ENCODE data around the gene SPG7. TPM values are rescaled to one million over a fixed set of nuclear protein-coding genes. Genes with fewer than 3 reads are reported as not detected.
A peak's percentile ranks its signal among the peaks of the same experiment; 100 is the strongest.

The SPG7 gene
- polyA plus RNA-seq, 1 donor = 135 TPM

DNA sequence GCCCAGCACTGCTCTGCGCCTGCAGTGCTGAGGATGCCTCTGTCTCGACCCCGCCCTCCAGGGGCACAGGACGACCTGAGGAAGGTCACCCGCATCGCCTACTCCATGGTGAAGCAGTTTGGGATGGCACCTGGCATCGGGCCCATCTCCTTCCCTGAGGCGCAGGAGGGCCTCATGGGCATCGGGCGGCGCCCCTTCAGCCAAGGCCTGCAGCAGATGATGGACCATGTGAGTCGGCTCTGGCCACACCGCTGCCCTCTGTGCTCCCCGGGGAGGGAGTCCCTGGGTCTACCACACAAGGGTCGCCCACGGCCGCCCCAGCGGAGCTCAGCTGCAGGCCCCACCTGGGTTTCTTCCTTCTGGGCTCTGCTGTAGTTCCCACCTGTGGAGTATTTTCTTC lies 45.5 kb downstream of the SPG7 start:
- Histone ChIP-seq H3K9me3 (ENCODE audit: control insufficient read depth, low read depth, low read length) (no peaks in the 10 kb centered on the region), H3K4me1 (ENCODE audit: control insufficient read depth, insufficient read depth, low read length) (no peaks in the 10 kb centered on the region), H3K27ac (ENCODE audit: low read length) (no peak overlapping the region), H3K4me3 (ENCODE audit: low read length) (no peak overlapping the region), H3K27me3 (ENCODE audit: control insufficient read depth, insufficient read depth, low read length) (no peaks in the 10 kb centered on the region), H3K36me3 (ENCODE audit: control insufficient read depth, insufficient read depth, low read length) (peaks cover 87% of the 10 kb centered on the region)
- no peak for DNase-seq
- WGBS (ENCODE audit: insufficient coverage, low lambda C conversion rate) = no CpG with 5 or more reads among the region's 18 CpGs

DNA sequence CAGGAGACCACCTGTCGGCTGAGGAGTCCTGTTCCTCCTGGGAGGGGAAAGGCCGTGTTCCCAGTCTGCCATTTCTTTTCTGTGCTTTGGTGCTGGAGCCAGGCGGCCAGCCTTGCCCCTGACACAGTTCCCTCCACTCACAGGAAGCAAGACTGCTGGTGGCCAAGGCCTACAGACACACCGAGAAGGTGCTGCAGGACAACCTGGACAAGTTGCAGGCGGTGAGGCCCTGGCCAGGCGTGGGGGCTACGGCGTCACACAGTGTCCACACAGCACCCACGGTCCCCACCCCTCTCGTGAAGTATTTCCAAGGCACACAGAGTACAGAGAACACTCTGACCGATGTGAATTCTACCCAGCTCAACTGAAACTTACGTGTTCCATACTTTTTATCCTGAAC lies 46.1 kb downstream of the SPG7 start:
- H3K27ac ChIP-seq (ENCODE audit: low read length) = no peak overlapping the region

GRCh38 chr16:89555265-89555664 lies 47.1 kb downstream of the SPG7 start:
- H3K27ac ChIP-seq (ENCODE audit: low read length) = no peak overlapping the region
- peaks cover 4% of the 10 kb centered on the region for H3K4me1 ChIP-seq (ENCODE audit: control insufficient read depth, insufficient read depth, low read length)
- H3K27me3 ChIP-seq (ENCODE audit: control insufficient read depth, insufficient read depth, low read length) = no peaks in the 10 kb centered on the region
- DNase-seq = no peak
- no CpG with 5 or more reads among the region's 16 CpGs for WGBS (ENCODE audit: insufficient coverage, low lambda C conversion rate)
- H3K36me3 ChIP-seq (ENCODE audit: control insufficient read depth, insufficient read depth, low read length) = peaks cover 72% of the 10 kb centered on the region
- H3K9me3 ChIP-seq (ENCODE audit: control insufficient read depth, low read depth, low read length) = no peaks in the 10 kb centered on the region
- no peak overlapping the region for H3K4me3 ChIP-seq (ENCODE audit: low read length)

More for the DNA sequence above, 46.1 kb downstream of the SPG7 start:
- Histone ChIP-seq H3K4me1 (ENCODE audit: control insufficient read depth, insufficient read depth, low read length) (no peaks in the 10 kb centered on the region), H3K4me3 (ENCODE audit: low read length) (no peak overlapping the region), H3K36me3 (ENCODE audit: control insufficient read depth, insufficient read depth, low read length) (peaks cover 81% of the 10 kb centered on the region), H3K9me3 (ENCODE audit: control insufficient read depth, low read depth, low read length) (no peaks in the 10 kb centered on the region), H3K27me3 (ENCODE audit: control insufficient read depth, insufficient read depth, low read length) (no peaks in the 10 kb centered on the region)
- 92% methylated on average over 2 of the region's 12 CpGs for WGBS (ENCODE audit: insufficient coverage, low lambda C conversion rate)
- no peak for DNase-seq

GRCh38 chr16:89555780-89556179 lies 47.6 kb downstream of the SPG7 start:
- Histone ChIP-seq H3K4me3 (ENCODE audit: low read length) (no peak overlapping the region), H3K27ac (ENCODE audit: low read length) (no peak overlapping the region), H3K4me1 (ENCODE audit: control insufficient read depth, insufficient read depth, low read length) (peaks cover 4% of the 10 kb centered on the region), H3K27me3 (ENCODE audit: control insufficient read depth, insufficient read depth, low read length) (no peaks in the 10 kb centered on the region), H3K9me3 (ENCODE audit: control insufficient read depth, low read depth, low read length) (no peaks in the 10 kb centered on the region), H3K36me3 (ENCODE audit: control insufficient read depth, insufficient read depth, low read length) (peaks cover 67% of the 10 kb centered on the region)
- no CpG with 5 or more reads among the region's 13 CpGs for WGBS (ENCODE audit: insufficient coverage, low lambda C conversion rate)
- no peak for DNase-seq

DNA sequence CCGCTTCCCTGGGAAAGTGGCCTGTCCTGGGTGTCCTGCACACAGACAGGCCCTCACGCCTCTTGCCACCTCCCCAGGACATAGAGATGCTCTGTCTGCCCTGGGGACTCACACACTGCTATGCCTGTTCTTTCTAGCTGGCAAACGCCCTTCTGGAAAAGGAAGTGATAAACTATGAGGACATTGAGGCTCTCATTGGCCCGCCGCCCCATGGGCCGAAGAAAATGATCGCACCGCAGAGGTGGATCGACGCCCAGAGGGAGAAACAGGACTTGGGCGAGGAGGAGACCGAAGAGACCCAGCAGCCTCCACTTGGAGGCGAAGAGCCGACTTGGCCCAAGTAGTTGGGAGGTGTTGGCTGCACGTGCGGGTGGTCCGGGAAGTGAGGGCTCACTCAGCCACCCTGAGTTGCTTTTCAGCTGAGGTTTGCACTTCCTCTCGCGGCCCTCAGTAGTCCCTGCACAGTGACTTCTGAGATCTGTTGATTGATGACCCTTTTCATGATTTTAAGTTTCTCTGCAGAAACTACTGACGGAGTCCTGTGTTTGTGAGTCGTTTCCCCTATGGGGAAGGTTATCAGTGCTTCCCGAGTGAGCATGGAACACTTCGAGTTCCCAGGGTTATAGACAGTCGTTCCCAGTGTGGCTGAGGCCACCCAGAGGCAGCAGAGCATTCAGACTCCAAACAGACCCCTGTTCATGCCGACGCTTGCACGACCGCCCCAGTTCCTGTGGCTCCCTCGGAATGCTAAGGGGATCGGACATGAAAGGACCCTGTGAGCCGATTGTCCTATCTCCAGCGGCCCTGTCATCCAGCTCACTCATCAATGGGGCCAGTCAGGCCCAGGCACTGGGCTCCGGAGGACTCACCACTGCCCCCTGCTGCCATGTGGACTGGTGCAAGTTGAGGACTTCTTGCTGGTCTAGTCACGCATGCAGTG lies 48.8 kb downstream of the SPG7 start:
- Histone ChIP-seq H3K27ac (ENCODE audit: low read length) (no peak overlapping the region), H3K36me3 (ENCODE audit: control insufficient read depth, insufficient read depth, low read length) (peaks cover 66% of the 10 kb centered on the region)

DNA sequence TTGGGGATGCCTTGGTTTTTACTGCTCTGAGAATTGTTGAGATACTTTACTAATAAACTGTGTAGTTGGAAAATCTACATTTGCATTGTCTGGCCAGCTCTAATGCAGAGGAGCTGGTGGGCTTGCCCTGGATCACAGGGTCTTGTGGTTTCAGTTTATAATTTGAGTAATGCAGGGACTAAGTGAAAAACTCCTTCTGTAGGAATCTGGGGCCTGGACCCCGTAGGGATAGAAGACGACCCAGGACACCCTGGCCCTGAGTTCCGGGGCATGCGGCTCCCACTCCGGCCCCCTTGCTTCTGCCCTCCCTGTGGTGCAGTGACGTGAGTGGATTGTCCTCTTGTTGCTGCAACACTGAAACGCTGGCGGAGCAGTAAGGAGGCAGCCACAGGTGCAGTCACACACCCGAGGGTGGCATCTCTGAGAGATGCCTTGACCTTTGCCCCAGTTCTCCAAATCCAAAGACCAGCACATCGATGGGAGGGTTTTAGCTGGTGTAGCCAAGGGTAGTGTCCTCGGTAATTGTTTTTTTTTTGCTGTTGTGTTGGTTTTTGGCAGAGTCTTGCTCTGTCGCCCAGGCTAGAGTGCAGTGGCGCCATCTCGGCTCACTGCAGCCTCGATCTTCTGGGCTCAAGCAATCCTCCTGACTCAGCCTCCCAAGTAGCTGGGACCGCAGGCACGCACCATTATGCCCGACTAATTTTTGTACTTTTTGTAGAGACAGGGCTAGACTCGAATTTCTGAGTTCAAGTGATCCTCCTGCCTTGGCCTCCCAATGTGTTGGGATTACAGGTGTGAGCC lies 49.7 kb downstream of the SPG7 start:
- no peak overlapping the region for H3K27ac ChIP-seq (ENCODE audit: low read length)
- H3K36me3 ChIP-seq (ENCODE audit: control insufficient read depth, insufficient read depth, low read length) = peaks cover 66% of the 10 kb centered on the region
- DNase-seq = no peak
- H3K4me1 ChIP-seq (ENCODE audit: control insufficient read depth, insufficient read depth, low read length) = peaks cover 12% of the 10 kb centered on the region
- H3K27me3 ChIP-seq (ENCODE audit: control insufficient read depth, insufficient read depth, low read length) = no peaks in the 10 kb centered on the region
- peaks cover 2% of the 10 kb centered on the region for H3K9me3 ChIP-seq (ENCODE audit: control insufficient read depth, low read depth, low read length)
- 100% methylated on average over 3 of the region's 19 CpGs for WGBS (ENCODE audit: insufficient coverage, low lambda C conversion rate)
- H3K4me3 ChIP-seq (ENCODE audit: low read length) = no peak overlapping the region

More for the DNA sequence above, 48.8 kb downstream of the SPG7 start:
- Histone ChIP-seq H3K4me1 (ENCODE audit: control insufficient read depth, insufficient read depth, low read length) (peaks cover 4% of the 10 kb centered on the region), H3K27me3 (ENCODE audit: control insufficient read depth, insufficient read depth, low read length) (no peaks in the 10 kb centered on the region), H3K9me3 (ENCODE audit: control insufficient read depth, low read depth, low read length) (no peaks in the 10 kb centered on the region), H3K4me3 (ENCODE audit: low read length) (no peak overlapping the region)
- peak; percentile 67 to 73 for DNase-seq
- no CpG with 5 or more reads among the region's 34 CpGs for WGBS (ENCODE audit: insufficient coverage, low lambda C conversion rate)

- peaks cover 3% of the 10 kb centered on the region for H3K9me3 ChIP-seq (ENCODE audit: control insufficient read depth, low read depth, low read length)
- H3K4me1 ChIP-seq (ENCODE audit: control insufficient read depth, insufficient read depth, low read length) = peaks cover 38% of the 10 kb centered on the region
- peak within 1 kb of the TSS; percentile 87 for H3K4me3 ChIP-seq (ENCODE audit: low read length)
- WGBS (ENCODE audit: insufficient coverage, low lambda C conversion rate) = no CpG with 5 or more reads among the region's 87 CpGs
- peak; percentile 96 for DNase-seq
- peak within 1 kb of the TSS; percentile 99 for H3K27ac ChIP-seq (ENCODE audit: low read length)
- H3K27me3 ChIP-seq (ENCODE audit: control insufficient read depth, insufficient read depth, low read length) = no peaks in the 10 kb centered on the region
- H3K36me3 ChIP-seq (ENCODE audit: control insufficient read depth, insufficient read depth, low read length) = peaks cover 60% of the 10 kb centered on the region
Measured at GRCh38 chr16:89560378-89561141, 52.4 kb downstream of the SPG7 start, which contains the start of gene RPL13. Gene RPL13, plus strand, starts transcription at chr16:89560682. Its CDS starts 278 bp downstream, at chr16:89560960.

GRCh38 chr16:89561142-89561883 lies 53.1 kb downstream of the SPG7 start:
- Histone ChIP-seq H3K9me3 (ENCODE audit: control insufficient read depth, low read depth, low read length) (peaks cover 5% of the 10 kb centered on the region), H3K4me3 (ENCODE audit: low read length) (peak overlapping the region; percentile 87), H3K27ac (ENCODE audit: low read length) (peak overlapping the region; percentile 99), H3K36me3 (ENCODE audit: control insufficient read depth, insufficient read depth, low read length) (peaks cover 53% of the 10 kb centered on the region), H3K27me3 (ENCODE audit: control insufficient read depth, insufficient read depth, low read length) (no peaks in the 10 kb centered on the region), H3K4me1 (ENCODE audit: control insufficient read depth, insufficient read depth, low read length) (peaks cover 45% of the 10 kb centered on the region)
- WGBS (ENCODE audit: insufficient coverage, low lambda C conversion rate) = no CpG with 5 or more reads among the region's 58 CpGs
- peak in 1 of 2 donors; percentile 46 for DNase-seq

GRCh38 chr16:89561884-89562599 lies 53.8 kb downstream of the SPG7 start:
- H3K27me3 ChIP-seq (ENCODE audit: control insufficient read depth, insufficient read depth, low read length) = no peaks in the 10 kb centered on the region
- peak in 1 of 2 donors; percentile 77 for DNase-seq
- H3K4me1 ChIP-seq (ENCODE audit: control insufficient read depth, insufficient read depth, low read length) = peaks cover 48% of the 10 kb centered on the region
- peaks cover 45% of the 10 kb centered on the region for H3K36me3 ChIP-seq (ENCODE audit: control insufficient read depth, insufficient read depth, low read length)
- peak overlapping the region; percentile 99 for H3K27ac ChIP-seq (ENCODE audit: low read length)
- H3K4me3 ChIP-seq (ENCODE audit: low read length) = peak overlapping the region; percentile 87
- WGBS (ENCODE audit: insufficient coverage, low lambda C conversion rate) = no CpG with 5 or more reads among the region's 23 CpGs
- H3K9me3 ChIP-seq (ENCODE audit: control insufficient read depth, low read depth, low read length) = peaks cover 5% of the 10 kb centered on the region

All from large intestine (tissue), 3 donors.